K562 (cell line): Measurements from ENCODE around the gene DHRS12. TPM values are rescaled to one million over a fixed set of nuclear protein-coding genes. Genes with fewer than 3 reads are reported as not detected.

ENCODE experiments used
- DEAF1 ChIP-seq: fragments of 450-650 bp; formaldehyde crosslinking; IDR thresholded peaks from 2 replicates; pipeline ENCODE4 v1.4.0; 2020; ENCODE audit warnings: mild to moderate bottlenecking, moderate library complexity
- RAD21 ChIP-seq, 2 experiments: fragments of 250-450 bp in 1 of 2; fragments of 450-650 bp in 1 of 2; sonication (Bioruptor Pico) in 1 of 2; formaldehyde crosslinking in 1 of 2; IDR thresholded peaks in 1 of 2; conservative IDR thresholded peaks in 1 of 2; 2 replicates each; pipeline versions ENCODE4 v1.4.0 to v1.8.0; 2020 to 2022; ENCODE audit warnings: mild to moderate bottlenecking in 2 of 2, moderate library complexity in 1 of 2
- RBFOX2 ChIP-seq: fragments of 200-400 bp; formaldehyde crosslinking; IDR thresholded peaks from 2 replicates; pipeline ENCODE4 v1.6.1; 2017; ENCODE audit warnings: low read depth, mild to moderate bottlenecking, low read length, moderate library complexity
- REST ChIP-seq, 2 experiments: fragments of 450-650 bp; formaldehyde crosslinking in 1 of 2; IDR thresholded peaks; 2 replicates each; pipeline versions ENCODE4 v1.4.0 to v1.6.1; 2014 to 2020; ENCODE audit warnings: mild to moderate bottlenecking in 2 of 2, borderline replicate concordance in 1 of 2, low read depth in 1 of 2
- SMARCC2 ChIP-seq: fragments of 450-650 bp; IDR thresholded peaks from 2 replicates; pipeline ENCODE4 v1.6.1; 2017; ENCODE audit warnings: antibody characterized with exemption, moderate library complexity, mild to moderate bottlenecking, low read depth
- ZNF23 ChIP-seq: fragments of 250-450 bp; sonication (Bioruptor Pico); IDR thresholded peaks from 2 replicates; pipeline ENCODE4 v1.4.0; 2020; ENCODE audit warnings: mild to moderate bottlenecking
- polyA plus RNA-seq, 8 experiments: library from polyadenylated mRNA; depleted of rRNA in 4 of 8; stranded (reverse) in 5 of 8; unstranded in 3 of 8; fragments of >200 nt; fragmentation: Nextera tagmentation in 2 of 8; fragmentation: Illumina TruSeq in 1 of 8; extraction: Ambion mirVana in 2 of 8; extraction: Trizol in 1 of 8; gene quantifications; 2 replicates each; pipeline versions ENCODE4 v1.2.1 to v1.2.3, GENCODE V29; 2011 to 2014; ENCODE audit warnings: inconsistent platforms in 1 of 8, missing spikeins in 1 of 8
- total RNA-seq, 7 experiments: library from RNA; depleted of rRNA in 6 of 7; stranded (reverse); fragments of >200 nt in 6 of 7; fragmentation: Illumina TruSeq in 2 of 7; extraction: Trizol in 2 of 7; gene quantifications; 2 replicates each; pipeline versions ENCODE4 v1.2.1 to v1.2.3, GENCODE V29; 2011 to 2021; ENCODE audit warnings: low replicate concordance in 1 of 7

The DHRS12 gene
- total and polyA plus RNA-seq, 9 of the 15 experiments (the other 6 are each of a cell fraction or from before 2014, with no cell fraction given) = 0.62 to 2.7 (median 0.98) TPM

GRCh38 chr13:51814825-51815650, 11.1 kb upstream of the DHRS12 start (continued):
- TF ChIP-seq REST (IDR thresholded peaks at IDR 0.05; ENCODE audit: borderline replicate concordance) = peak; percentile 64; the same call in 1 of the 2 replicates
- no peak for TF ChIP-seq REST (CRISPR knock-in tag; IDR thresholded peaks at IDR 0.05; ENCODE audit: low read depth)
- peak; percentile 54 to 75 for TF ChIP-seq RAD21 (CRISPR knock-in tag; conservative IDR thresholded peaks at IDR 0.05 in 1 of 2, IDR thresholded peaks at IDR 0.05 in 1 of 2)
- TF ChIP-seq ZNF23 (CRISPR knock-in tag) = no peak
- 0 out of 2 replicates have a peak, but pooled peaks have one; percentile 41 for TF ChIP-seq DEAF1 (CRISPR knock-in tag)
- no peak for TF ChIP-seq RBFOX2
- TF ChIP-seq SMARCC2 = no peak
- TF ChIP-seq, all 486 proteins: peak for 7
